T-helper 2 cell treated with Interferon-gamma antibody and Interleukin-4, amounts not matched to agents 5 μg/mL and 100 μg/mL, for 36 hours (primary cell): ENCODE results near the gene TADA2B.
A peak's percentile ranks its signal among the peaks of the same experiment; 100 is the strongest.

Experiments
- DNase-seq: peaks from one replicate; pipeline ENCODE4 v3.0.0; 2021; ENCODE audit warnings: low spot score
- H3K27ac Mint-ChIP-seq: one replicate; pipeline ENCODE4 v1.8.0; 2021; ENCODE audit warnings: mild to moderate bottlenecking, mixed read lengths
- H3K27me3 Mint-ChIP-seq: one replicate; pipeline ENCODE4 v1.8.0; 2021; ENCODE audit warnings: low read depth, mixed read lengths
- H3K36me3 Mint-ChIP-seq: one replicate; pipeline ENCODE4 v1.8.0; 2021; ENCODE audit warnings: low read depth, mixed read lengths
- H3K4me1 Mint-ChIP-seq: one replicate; pipeline ENCODE4 v1.8.0; 2021; ENCODE audit warnings: low read depth, mixed read lengths
- H3K4me3 Mint-ChIP-seq: one replicate; pipeline ENCODE4 v1.8.0; 2022; ENCODE audit warnings: mild to moderate bottlenecking, moderate library complexity, mixed read lengths
- H3K9me3 Mint-ChIP-seq: one replicate; pipeline ENCODE4 v1.8.0; 2021; ENCODE audit warnings: mixed read lengths

TADA2B gene

GRCh38 chr4:7066493-7066892, 23.3 kb downstream of the TADA2B start:
- peak overlapping the region; percentile 93 for H3K4me3 Mint-ChIP-seq
- peak overlapping the region; percentile 86 for H3K27ac Mint-ChIP-seq
- H3K36me3 Mint-ChIP-seq = peaks cover 42% of the 10 kb centered on the region
- no peak for DNase-seq
- peaks cover 3% of the 10 kb centered on the region for H3K27me3 Mint-ChIP-seq
- H3K4me1 Mint-ChIP-seq = peaks cover 32% of the 10 kb centered on the region
- H3K9me3 Mint-ChIP-seq = no peaks in the 10 kb centered on the region

GRCh38 chr4:7067126-7067451, 23.9 kb downstream of the TADA2B start:
- peak overlapping the region; percentile 93 for H3K4me3 Mint-ChIP-seq
- H3K9me3 Mint-ChIP-seq = no peaks in the 10 kb centered on the region
- no peak for DNase-seq
- peak overlapping the region; percentile 86 for H3K27ac Mint-ChIP-seq
- peaks cover 8% of the 10 kb centered on the region for H3K27me3 Mint-ChIP-seq
- peaks cover 32% of the 10 kb centered on the region for H3K4me1 Mint-ChIP-seq
- H3K36me3 Mint-ChIP-seq = peaks cover 36% of the 10 kb centered on the region

DNA sequence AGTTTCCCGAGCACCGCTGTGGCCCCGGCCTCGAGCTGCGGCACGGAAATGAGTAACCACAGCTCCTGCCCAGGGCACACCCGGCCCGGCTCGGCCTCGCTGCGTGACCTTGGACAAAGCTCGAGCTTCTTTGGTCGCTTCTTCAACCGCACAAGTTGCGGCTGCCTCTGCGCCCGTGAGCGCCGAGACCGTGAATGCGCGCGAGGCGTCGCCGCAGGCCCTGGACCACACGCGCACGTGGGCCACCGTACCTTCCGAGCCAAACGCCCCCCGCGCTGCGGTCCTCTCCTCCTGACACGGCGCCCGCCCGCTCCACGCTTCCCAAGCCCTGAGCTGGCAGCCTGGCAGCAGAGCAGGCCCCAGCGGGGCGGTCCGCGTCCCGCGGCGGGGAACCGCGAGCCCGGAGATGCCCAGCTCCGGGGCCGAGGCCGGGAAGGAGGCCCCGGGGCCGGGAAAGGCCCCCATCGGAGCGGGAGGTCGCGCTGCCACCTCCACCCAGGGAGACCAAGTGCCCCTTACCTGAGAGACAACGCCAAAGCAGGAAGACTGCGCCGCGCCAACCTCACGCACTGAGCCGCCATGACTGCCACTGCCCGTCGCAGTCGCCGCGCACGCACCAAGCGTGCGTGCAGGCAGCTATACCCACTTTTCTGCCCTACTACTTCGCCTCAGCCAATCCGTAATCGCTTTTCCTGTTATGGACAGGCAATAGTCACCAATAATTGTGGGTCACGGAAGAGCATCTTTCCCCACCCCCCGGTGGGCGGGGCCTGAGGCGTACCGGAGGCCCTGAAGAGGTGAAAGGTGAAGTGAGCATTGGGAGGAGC, 24.5 kb downstream of the TADA2B start, which contains the start of gene GRPEL1:
TSS of gene GRPEL1 (minus strand) at position 613 of the 827 bp plus-strand sequence. CDS start at position 581, 32 bp downstream.
- DNase-seq = peak; percentile 99
- H3K4me3 Mint-ChIP-seq = peak within 1 kb of the TSS; percentile 93
- peaks cover 14% of the 10 kb centered on the region for H3K27me3 Mint-ChIP-seq
- peaks cover 32% of the 10 kb centered on the region for H3K36me3 Mint-ChIP-seq
- peak within 1 kb of the TSS; percentile 96 for H3K27ac Mint-ChIP-seq
- H3K9me3 Mint-ChIP-seq = no peaks in the 10 kb centered on the region
- peaks cover 31% of the 10 kb centered on the region for H3K4me1 Mint-ChIP-seq

GRCh38 chr4:7068279-7068842, 25.2 kb downstream of the TADA2B start:
- Mint-ChIP-seq H3K4me3 (peak overlapping the region; percentile 93), H3K4me1 (peaks cover 31% of the 10 kb centered on the region), H3K36me3 (peaks cover 27% of the 10 kb centered on the region), H3K9me3 (no peaks in the 10 kb centered on the region), H3K27ac (peak overlapping the region; percentile 96), H3K27me3 (peaks cover 14% of the 10 kb centered on the region)
- DNase-seq = no peak

- Mint-ChIP-seq H3K27ac (peak overlapping the region; percentile 96), H3K27me3 (peaks cover 14% of the 10 kb centered on the region), H3K4me1 (peaks cover 30% of the 10 kb centered on the region), H3K4me3 (peak overlapping the region; percentile 93), H3K36me3 (peaks cover 22% of the 10 kb centered on the region), H3K9me3 (no peaks in the 10 kb centered on the region)
- no peak for DNase-seq
Measured at GRCh38 chr4:7068883-7069282, 25.7 kb downstream of the TADA2B start.

GRCh38 chr4:7070729-7071511, 27.7 kb downstream of the TADA2B start:
- Mint-ChIP-seq H3K27ac (no peak overlapping the region), H3K9me3 (no peaks in the 10 kb centered on the region), H3K4me3 (no peak overlapping the region), H3K36me3 (peaks cover 9% of the 10 kb centered on the region), H3K27me3 (peaks cover 14% of the 10 kb centered on the region), H3K4me1 (peaks cover 21% of the 10 kb centered on the region)
- peak; percentile 79 for DNase-seq

GRCh38 chr4:7073059-7073458, 29.9 kb downstream of the TADA2B start:
- H3K27me3 Mint-ChIP-seq = peaks cover 18% of the 10 kb centered on the region
- no peaks in the 10 kb centered on the region for H3K36me3 Mint-ChIP-seq
- H3K27ac Mint-ChIP-seq = no peak overlapping the region
- H3K9me3 Mint-ChIP-seq = no peaks in the 10 kb centered on the region
- DNase-seq = no peak
- H3K4me1 Mint-ChIP-seq = peaks cover 13% of the 10 kb centered on the region
- H3K4me3 Mint-ChIP-seq = no peak overlapping the region

- no peaks in the 10 kb centered on the region for H3K36me3 Mint-ChIP-seq
- H3K4me3 Mint-ChIP-seq = no peak overlapping the region
- H3K4me1 Mint-ChIP-seq = peaks cover 8% of the 10 kb centered on the region
- peaks cover 18% of the 10 kb centered on the region for H3K27me3 Mint-ChIP-seq
- DNase-seq = no peak
- no peaks in the 10 kb centered on the region for H3K9me3 Mint-ChIP-seq
- H3K27ac Mint-ChIP-seq = no peak overlapping the region
Measured at GRCh38 chr4:7073526-7074390, 30.6 kb downstream of the TADA2B start.

- H3K27ac Mint-ChIP-seq = no peak overlapping the region
Measured at GRCh38 chr4:7074426-7074825, 31.3 kb downstream of the TADA2B start.

GRCh38 chr4:7075962-7076695, 33.0 kb downstream of the TADA2B start:
- no peak overlapping the region for H3K27ac Mint-ChIP-seq
- H3K4me3 Mint-ChIP-seq = no peak overlapping the region
- H3K36me3 Mint-ChIP-seq = no peaks in the 10 kb centered on the region
- H3K27me3 Mint-ChIP-seq = peaks cover 37% of the 10 kb centered on the region
- DNase-seq = no peak
- H3K4me1 Mint-ChIP-seq = no peaks in the 10 kb centered on the region
- no peaks in the 10 kb centered on the region for H3K9me3 Mint-ChIP-seq

More at GRCh38 chr4:7074426-7074825, 31.3 kb downstream of the TADA2B start:
- Mint-ChIP-seq H3K9me3 (no peaks in the 10 kb centered on the region), H3K36me3 (no peaks in the 10 kb centered on the region), H3K4me1 (peaks cover 6% of the 10 kb centered on the region), H3K27me3 (peaks cover 22% of the 10 kb centered on the region), H3K4me3 (no peak overlapping the region)
- no peak for DNase-seq

GRCh38 chr4:7076696-7077082, 33.5 kb downstream of the TADA2B start:
- Mint-ChIP-seq H3K36me3 (no peaks in the 10 kb centered on the region), H3K9me3 (no peaks in the 10 kb centered on the region), H3K27ac (no peak overlapping the region), H3K4me3 (no peak overlapping the region), H3K4me1 (no peaks in the 10 kb centered on the region), H3K27me3 (peaks cover 39% of the 10 kb centered on the region)
- DNase-seq = no peak

- no peaks in the 10 kb centered on the region for H3K9me3 Mint-ChIP-seq
- H3K27me3 Mint-ChIP-seq = peaks cover 39% of the 10 kb centered on the region
- H3K27ac Mint-ChIP-seq = no peak overlapping the region
- no peaks in the 10 kb centered on the region for H3K36me3 Mint-ChIP-seq
- DNase-seq = no peak
- H3K4me1 Mint-ChIP-seq = peaks cover 2% of the 10 kb centered on the region
- H3K4me3 Mint-ChIP-seq = no peak overlapping the region
Measured at GRCh38 chr4:7077371-7077770, 34.2 kb downstream of the TADA2B start.

DNA sequence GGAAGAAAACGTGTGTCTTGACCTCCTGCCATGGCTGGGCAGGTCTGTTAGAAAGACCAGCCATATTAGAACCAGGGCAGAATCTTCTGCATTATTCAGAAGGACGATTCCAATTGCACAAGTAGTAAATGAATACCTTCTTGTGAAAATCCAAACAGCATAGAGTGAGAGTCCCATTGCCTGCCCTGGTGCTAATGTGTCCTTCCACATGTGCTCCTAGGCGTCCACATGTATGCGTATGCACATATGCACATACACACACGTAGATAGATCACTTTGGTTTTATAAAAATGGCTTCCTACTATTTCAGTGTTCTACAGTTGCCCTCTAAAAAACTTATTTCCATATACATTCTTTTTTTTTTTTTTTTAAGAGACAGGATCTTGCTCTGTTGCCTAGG, 34.9 kb downstream of the TADA2B start:
- H3K27me3 Mint-ChIP-seq = peaks cover 40% of the 10 kb centered on the region
- H3K4me3 Mint-ChIP-seq = no peak overlapping the region
- no peak for DNase-seq
- H3K9me3 Mint-ChIP-seq = no peaks in the 10 kb centered on the region
- H3K36me3 Mint-ChIP-seq = no peaks in the 10 kb centered on the region
- H3K27ac Mint-ChIP-seq = no peak overlapping the region
- H3K4me1 Mint-ChIP-seq = peaks cover 2% of the 10 kb centered on the region
